Mesendoderm (in vitro differentiated cells): ENCODE data around the gene RAB31.
A peak's percentile ranks its signal among the peaks of the same experiment; 100 is the strongest.

ENCODE experiments used
- DNase-seq: peaks from one replicate; pipeline ENCODE4 v3.0.0; 2013
- H2AK5ac ChIP-seq: 2 replicates; pipeline ENCODE4 v1.6.1; 2013; ENCODE audit warnings: low read length, inconsistent platforms
- H2BK120ac ChIP-seq: 2 replicates; pipeline ENCODE4 v1.6.1; 2013; ENCODE audit warnings: low read depth, mild to moderate bottlenecking, low read length, moderate library complexity, mixed read lengths
- H2BK15ac ChIP-seq: replicated peaks from 2 replicates; pipeline ENCODE4 v1.6.1; 2013; ENCODE audit warnings: low read depth, mild to moderate bottlenecking, moderate library complexity
- H2BK5ac ChIP-seq: 2 replicates; pipeline ENCODE4 v1.6.1; 2013; ENCODE audit warnings: low read length, inconsistent platforms
- H3K18ac ChIP-seq: 2 replicates; pipeline ENCODE4 v1.6.1; 2013; ENCODE audit warnings: mild to moderate bottlenecking, low read length, mixed read lengths
- H3K23ac ChIP-seq: one replicate; pipeline ENCODE4 v1.6.1; 2013; ENCODE audit warnings: low read length
- H3K27ac ChIP-seq: 2 replicates; pipeline ENCODE4 v1.5.1; 2013; ENCODE audit warnings: low read depth, mild to moderate bottlenecking, inconsistent platforms, low read length, moderate library complexity
- H3K27me3 ChIP-seq: 2 replicates; pipeline ENCODE4 v1.6.1; 2013; ENCODE audit warnings: low read length, control low read depth, mild to moderate bottlenecking, inconsistent platforms; ENCODE audit not compliant: insufficient read depth, poor library complexity
- H3K36me3 ChIP-seq: 2 replicates; pipeline ENCODE4 v1.6.1; 2013; ENCODE audit warnings: low read length, inconsistent platforms; ENCODE audit not compliant: control insufficient read depth, insufficient read depth
- H3K4ac ChIP-seq: one replicate; pipeline ENCODE4 v1.6.1; 2013; ENCODE audit warnings: low read depth, mild to moderate bottlenecking, low read length, moderate library complexity
- H3K4me1 ChIP-seq: 2 replicates; pipeline ENCODE4 v1.6.1; 2013; ENCODE audit warnings: low read depth, low read length, inconsistent platforms; ENCODE audit not compliant: control insufficient read depth
- H3K4me2 ChIP-seq: 2 replicates; pipeline ENCODE4 v1.6.1; 2013; ENCODE audit warnings: low read length
- H3K4me3 ChIP-seq: 2 replicates; pipeline ENCODE4 v1.5.1; 2013; ENCODE audit warnings: mild to moderate bottlenecking, low read length
- H3K56ac ChIP-seq: one replicate; pipeline ENCODE4 v1.6.1; 2013; ENCODE audit warnings: low read length
- H3K79me1 ChIP-seq: 2 replicates; pipeline ENCODE4 v1.6.1; 2013; ENCODE audit warnings: low read length, inconsistent platforms
- H3K79me2 ChIP-seq: 2 replicates; pipeline ENCODE4 v1.6.1; 2013; ENCODE audit warnings: mild to moderate bottlenecking, low read length; ENCODE audit not compliant: control insufficient read depth, insufficient read depth
- H3K9ac ChIP-seq: 2 replicates; pipeline ENCODE4 v1.6.1; 2013; ENCODE audit warnings: low read length, inconsistent platforms
- H4K5ac ChIP-seq: one replicate; pipeline ENCODE4 v1.6.1; 2013; ENCODE audit warnings: low read length
- H4K8ac ChIP-seq: one replicate; pipeline ENCODE4 v1.6.1; 2013; ENCODE audit warnings: low read depth, mild to moderate bottlenecking, control low read depth, low read length, moderate library complexity
- WGBS: extraction: QIAGEN DNeasy Blood & Tissue Kit; methylation state at CpG from one replicate; pipeline ENCODE4 v1.1.7; 2013; ENCODE audit warnings: low lambda C conversion rate, missing lambda C conversion rate; ENCODE audit not compliant: insufficient coverage; ENCODE audit errors: extremely low coverage; 5-methylcytosine and 5-hydroxymethylcytosine counted together

The RAB31 gene

GRCh38 chr18:9810994-9811705 lies 103.0 kb downstream of the RAB31 start:
- H3K4me2 ChIP-seq = no peak overlapping the region
- no peak overlapping the region for H3K4me3 ChIP-seq
- H3K36me3 ChIP-seq = no peaks in the 10 kb centered on the region
- no peak overlapping the region for H2BK15ac ChIP-seq
- peak; percentile 37 for DNase-seq
- H3K79me2 ChIP-seq = no peaks in the 10 kb centered on the region
- H3K27me3 ChIP-seq = no peaks in the 10 kb centered on the region
- H3K4me1 ChIP-seq = no peaks in the 10 kb centered on the region
- no CpG with 5 or more reads among the region's 14 CpGs for WGBS
- no peak overlapping the region for H3K27ac ChIP-seq
- no peak overlapping the region for H2BK5ac ChIP-seq
- no peak overlapping the region for H4K8ac ChIP-seq
- no peak overlapping the region for H3K23ac ChIP-seq
- H3K56ac ChIP-seq = no peak overlapping the region
- H4K5ac ChIP-seq = no peak overlapping the region
- no peaks in the 10 kb centered on the region for H3K79me1 ChIP-seq
- no peak overlapping the region for H3K4ac ChIP-seq
- H3K9ac ChIP-seq = no peak overlapping the region
- H2BK120ac ChIP-seq = no peak overlapping the region
- no peak overlapping the region for H3K18ac ChIP-seq
- H2AK5ac ChIP-seq = no peak overlapping the region

GRCh38 chr18:9811978-9812377 lies 103.9 kb downstream of the RAB31 start:
- Histone ChIP-seq H4K8ac (no peak overlapping the region), H3K4ac (no peak overlapping the region), H3K4me3 (no peak overlapping the region), H3K36me3 (no peaks in the 10 kb centered on the region), H3K27ac (no peak overlapping the region), H2AK5ac (no peak overlapping the region), H3K79me1 (no peaks in the 10 kb centered on the region), H3K56ac (no peak overlapping the region), H3K27me3 (no peaks in the 10 kb centered on the region), H3K79me2 (no peaks in the 10 kb centered on the region), H3K18ac (no peak overlapping the region), H3K9ac (no peak overlapping the region), H3K23ac (no peak overlapping the region), H2BK120ac (no peak overlapping the region), H2BK5ac (no peak overlapping the region), H3K4me2 (no peak overlapping the region), H2BK15ac (no peak overlapping the region), H3K4me1 (no peaks in the 10 kb centered on the region), H4K5ac (no peak overlapping the region)
- DNase-seq = peak; percentile 71
- no CpG with 5 or more reads among the region's 5 CpGs for WGBS

GRCh38 chr18:9814431-9814830 lies 106.3 kb downstream of the RAB31 start:
- H2BK5ac ChIP-seq = no peak overlapping the region
- H3K79me1 ChIP-seq = no peaks in the 10 kb centered on the region
- WGBS = no CpG with 5 or more reads among the region's 4 CpGs

GRCh38 chr18:9817286-9817685 lies 109.2 kb downstream of the RAB31 start:
- no peak overlapping the region for H3K23ac ChIP-seq
- no peak overlapping the region for H4K8ac ChIP-seq
- no peak overlapping the region for H3K27ac ChIP-seq
- no peak overlapping the region for H2BK15ac ChIP-seq
- no peaks in the 10 kb centered on the region for H3K27me3 ChIP-seq
- no peak overlapping the region for H2BK120ac ChIP-seq
- H3K4me1 ChIP-seq = no peaks in the 10 kb centered on the region
- no peak overlapping the region for H4K5ac ChIP-seq
- no peak overlapping the region for H2BK5ac ChIP-seq
- H3K56ac ChIP-seq = no peak overlapping the region
- H3K4ac ChIP-seq = no peak overlapping the region
- no peak overlapping the region for H3K4me2 ChIP-seq
- WGBS = no CpG with 5 or more reads among the region's 4 CpGs
- no peaks in the 10 kb centered on the region for H3K36me3 ChIP-seq
- no peak overlapping the region for H3K18ac ChIP-seq
- H2AK5ac ChIP-seq = no peak overlapping the region
- no peak for DNase-seq
- H3K79me2 ChIP-seq = no peaks in the 10 kb centered on the region
- H3K9ac ChIP-seq = no peak overlapping the region
- no peak overlapping the region for H3K4me3 ChIP-seq
- H3K79me1 ChIP-seq = no peaks in the 10 kb centered on the region

More at GRCh38 chr18:9814431-9814830, 106.3 kb downstream of the RAB31 start:
- H3K4ac ChIP-seq = no peak overlapping the region
- H4K8ac ChIP-seq = no peak overlapping the region
- H2AK5ac ChIP-seq = no peak overlapping the region
- no peak overlapping the region for H3K23ac ChIP-seq
- no peak for DNase-seq
- no peak overlapping the region for H3K4me3 ChIP-seq
- no peak overlapping the region for H2BK120ac ChIP-seq
- H3K4me1 ChIP-seq = no peaks in the 10 kb centered on the region
- no peaks in the 10 kb centered on the region for H3K79me2 ChIP-seq
- no peak overlapping the region for H4K5ac ChIP-seq
- no peaks in the 10 kb centered on the region for H3K27me3 ChIP-seq
- H3K18ac ChIP-seq = no peak overlapping the region
- H3K9ac ChIP-seq = no peak overlapping the region
- H2BK15ac ChIP-seq = no peak overlapping the region
- H3K56ac ChIP-seq = no peak overlapping the region
- H3K27ac ChIP-seq = no peak overlapping the region
- no peaks in the 10 kb centered on the region for H3K36me3 ChIP-seq
- no peak overlapping the region for H3K4me2 ChIP-seq

GRCh38 chr18:9817725-9818422 lies 109.8 kb downstream of the RAB31 start:
- no CpG with 5 or more reads among the region's 8 CpGs for WGBS
- DNase-seq = no peak
- Histone ChIP-seq H3K56ac (no peak overlapping the region), H2BK120ac (no peak overlapping the region), H3K79me2 (no peaks in the 10 kb centered on the region), H3K4me1 (no peaks in the 10 kb centered on the region), H3K4me2 (no peak overlapping the region), H2BK5ac (no peak overlapping the region), H3K4ac (no peak overlapping the region), H3K36me3 (no peaks in the 10 kb centered on the region), H3K27me3 (no peaks in the 10 kb centered on the region), H3K79me1 (no peaks in the 10 kb centered on the region), H4K5ac (no peak overlapping the region), H2BK15ac (no peak overlapping the region), H3K9ac (no peak overlapping the region), H4K8ac (no peak overlapping the region), H2AK5ac (no peak overlapping the region), H3K27ac (no peak overlapping the region), H3K18ac (no peak overlapping the region), H3K4me3 (no peak overlapping the region), H3K23ac (no peak overlapping the region)
